ENCODE measurements around the gene CDK5RAP2.
"Not testable (repeated sequence)": the region's sequence is repeated elsewhere in the genome, so short reads cannot be mapped to it uniquely, and the experiment has no call there.

CDK5RAP2 gene

DNA sequence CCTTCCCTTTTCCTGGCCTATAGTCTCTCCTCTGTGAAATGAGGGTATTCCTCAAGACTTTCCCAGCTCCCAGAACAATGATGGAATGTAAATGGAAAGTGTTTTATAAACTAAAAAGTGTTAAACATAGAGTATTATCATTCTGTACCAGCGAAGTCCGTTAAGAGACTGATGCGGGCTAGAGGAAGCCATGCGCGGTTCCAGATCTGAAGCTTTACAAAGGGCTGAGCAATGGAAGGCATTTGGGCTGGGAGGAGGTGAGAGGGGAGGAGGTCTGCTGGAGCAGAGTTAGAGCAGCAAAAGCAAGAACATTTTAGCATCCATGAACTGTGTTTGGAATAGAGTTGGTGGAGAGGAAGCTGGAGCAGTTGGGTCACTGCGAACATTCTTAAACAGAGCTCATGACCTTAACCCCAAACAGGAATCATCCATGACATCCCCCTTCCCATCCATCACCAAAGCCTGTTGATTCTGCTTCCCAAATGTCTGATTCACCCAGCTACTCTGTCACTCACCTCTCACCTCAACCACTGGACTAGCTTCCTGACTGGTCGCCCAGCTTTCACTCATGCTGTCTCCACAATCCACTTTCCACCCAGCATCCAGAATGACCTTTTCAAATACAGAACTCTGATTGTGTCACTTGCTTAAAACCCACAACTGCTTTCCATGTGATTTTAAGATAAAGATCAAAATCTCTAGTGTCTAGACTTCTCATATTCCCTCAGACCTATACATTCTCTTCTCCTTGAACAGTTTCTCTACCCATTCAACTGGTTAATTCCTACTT, 37.1 kb downstream of the CDK5RAP2 start:
- no peak for DNase-seq

DNA sequence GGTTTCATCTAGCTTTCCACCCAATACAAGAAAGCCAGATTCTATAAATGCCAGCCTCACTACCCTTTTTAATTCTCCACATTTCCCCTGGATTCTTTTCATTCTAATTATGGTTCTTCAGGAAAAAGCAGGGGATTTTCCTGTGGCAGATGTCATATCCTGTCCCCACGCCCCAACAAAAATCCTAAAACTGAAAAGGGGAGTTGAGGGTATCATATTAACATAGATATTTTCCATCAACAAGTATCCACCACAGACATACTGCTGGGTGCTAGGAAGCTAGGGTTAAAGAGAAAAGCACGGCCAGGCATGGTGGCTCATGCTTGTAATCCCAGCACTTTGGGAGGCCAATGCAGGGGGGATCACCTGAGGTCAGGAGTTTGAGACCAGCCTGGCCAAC, 38.0 kb downstream of the CDK5RAP2 start:
- DNase-seq: no peak

DNA sequence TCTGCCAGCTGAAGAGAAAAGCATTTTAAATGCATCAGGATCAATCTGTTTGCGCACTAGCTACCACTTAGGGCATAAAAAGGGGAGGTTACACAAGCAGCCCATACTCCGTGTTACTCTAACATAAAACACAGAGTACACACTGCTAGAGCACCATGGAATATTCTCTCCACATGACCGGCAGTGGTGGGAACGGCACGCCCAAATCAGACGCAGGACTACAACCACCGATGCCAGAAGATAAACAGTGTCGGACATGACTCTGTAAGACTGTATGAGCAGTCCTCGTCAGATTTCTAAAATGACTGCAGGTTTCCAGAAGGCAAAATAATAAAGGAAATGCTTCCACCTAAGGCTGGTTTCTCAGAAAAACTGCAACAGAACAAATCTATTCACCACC, 40.0 kb downstream of the CDK5RAP2 start:
- no peak for DNase-seq

DNA sequence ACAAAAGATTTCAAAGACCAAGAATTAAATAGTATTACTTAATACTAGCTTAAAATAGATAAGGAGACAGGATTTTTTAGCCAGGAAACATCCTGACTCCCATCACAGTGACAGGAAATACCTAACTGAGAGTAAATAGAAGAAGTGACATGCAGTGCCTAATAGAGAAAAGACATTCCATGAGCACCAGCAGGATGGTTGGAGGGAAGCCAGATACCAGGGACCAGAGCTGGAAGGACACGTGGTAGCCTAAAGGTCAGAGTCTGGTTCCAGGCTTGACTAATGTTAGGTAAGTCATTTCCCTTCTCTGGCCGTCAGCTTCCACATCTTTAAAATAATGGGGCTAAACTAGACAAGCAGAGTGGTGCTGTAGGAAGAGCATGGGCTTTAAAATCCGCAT, 41.6 kb downstream of the CDK5RAP2 start:
- no peak for DNase-seq

DNA sequence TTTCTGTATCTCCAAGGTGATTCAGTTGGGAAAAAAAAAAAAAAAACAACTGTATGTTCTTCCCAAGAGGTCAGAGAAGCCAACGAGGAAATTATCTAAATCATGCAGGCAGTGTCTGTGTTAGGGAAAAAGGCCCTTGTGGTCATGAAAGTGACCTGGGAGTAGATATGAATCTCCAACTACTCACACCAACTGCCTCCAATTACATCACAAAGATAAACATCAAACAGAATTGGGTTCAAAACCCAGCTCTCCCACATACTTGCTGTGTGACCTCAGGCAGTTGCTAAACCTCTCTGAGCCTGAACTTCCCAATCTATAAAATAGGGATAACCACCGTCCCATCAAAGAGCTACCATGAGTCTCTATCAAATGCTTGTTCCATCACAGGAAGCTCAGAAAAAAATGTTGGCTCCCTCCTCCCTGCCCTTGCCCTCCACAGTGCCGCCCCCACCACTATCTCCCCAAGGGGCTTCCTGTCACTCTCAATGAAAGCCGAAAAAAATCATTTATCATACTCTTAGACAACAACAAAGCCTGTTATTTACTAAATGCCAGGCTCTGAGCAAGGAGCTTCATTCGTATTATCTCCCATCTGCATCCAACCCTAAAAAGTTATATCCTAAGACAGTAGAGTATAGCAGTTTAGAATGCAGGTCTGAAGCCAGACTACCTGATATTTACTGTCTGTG, 42.9 kb downstream of the CDK5RAP2 start:
- DNase-seq: no peak

DNA sequence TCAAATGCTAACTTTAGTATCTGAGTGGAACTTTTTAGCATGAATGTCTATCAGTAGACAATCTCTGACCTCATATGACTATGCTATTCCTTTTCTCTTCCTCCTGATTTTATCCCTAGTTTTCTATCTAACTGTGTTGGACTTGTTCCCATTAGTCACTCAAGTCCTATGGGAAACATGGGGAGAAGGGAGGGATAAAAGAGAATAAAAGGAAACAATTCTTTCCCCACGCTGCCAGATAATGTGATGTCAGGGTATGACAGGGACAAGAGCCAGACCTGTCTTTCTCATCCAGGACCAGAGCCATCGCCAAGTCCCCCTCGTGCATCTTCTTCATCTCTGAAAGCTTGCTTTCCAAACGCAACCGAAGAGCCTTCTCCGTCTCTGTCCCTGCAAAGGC, 43.9 kb downstream of the CDK5RAP2 start:
- no peak for DNase-seq

DNA sequence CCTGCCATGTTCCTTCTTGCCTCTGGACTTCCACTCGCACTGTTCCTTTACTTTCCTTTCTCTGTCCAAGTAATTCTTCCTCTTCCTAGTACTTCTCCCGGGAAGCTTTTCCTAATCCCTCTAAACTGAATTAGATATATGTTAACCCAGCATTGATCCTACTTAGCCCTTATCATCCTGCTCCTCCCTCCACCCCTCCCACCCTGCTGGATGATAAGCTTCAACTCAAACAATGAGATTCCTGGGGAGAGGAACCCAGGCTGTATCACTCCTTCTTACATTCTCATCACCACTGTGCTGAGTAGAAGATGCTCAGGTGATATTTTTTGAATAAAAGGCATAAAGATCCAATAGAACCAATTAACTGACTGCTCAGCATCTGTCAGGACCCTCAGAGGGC, 45.7 kb downstream of the CDK5RAP2 start:
- DNase-seq: no peak

DNA sequence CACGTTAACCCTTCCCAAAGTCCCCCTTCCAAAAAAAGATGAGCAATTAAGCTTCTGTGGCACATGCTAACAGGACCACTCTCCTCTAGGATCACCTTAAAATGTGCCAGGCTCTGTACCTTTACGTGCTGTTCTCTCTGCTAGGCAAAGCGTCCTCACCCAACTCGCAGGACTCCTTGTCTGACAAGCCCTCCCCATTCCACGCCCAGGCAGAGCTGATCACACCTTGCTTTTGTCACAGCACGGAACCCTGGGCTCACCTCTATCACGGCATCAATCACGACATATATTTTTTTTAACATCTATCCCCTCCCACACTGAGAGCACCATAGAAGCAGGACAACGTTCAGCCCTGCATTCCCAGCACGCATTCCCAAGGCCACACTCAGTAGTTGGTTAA, 47.1 kb downstream of the CDK5RAP2 start:
- no peak for DNase-seq

DNA sequence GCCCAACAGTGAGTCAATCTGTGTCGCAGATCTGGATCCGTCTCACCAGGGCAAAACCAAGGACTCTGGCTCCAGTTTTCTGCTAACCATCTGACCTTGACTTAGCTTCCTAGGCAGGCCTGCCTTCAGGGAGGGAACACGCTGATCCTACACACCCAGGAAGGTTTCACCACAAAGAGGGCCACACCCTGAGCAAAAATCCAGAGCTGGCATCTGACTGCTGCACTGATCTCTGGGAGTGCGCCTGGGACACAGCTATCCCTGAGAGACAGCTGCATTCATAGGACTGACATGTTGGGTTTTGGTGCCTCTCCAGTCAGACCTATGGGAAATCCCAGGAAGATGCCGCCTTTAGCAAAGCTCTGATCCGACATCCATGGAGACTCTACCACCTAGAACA, 47.5 kb downstream of the CDK5RAP2 start:
- DNase-seq: no peak

DNA sequence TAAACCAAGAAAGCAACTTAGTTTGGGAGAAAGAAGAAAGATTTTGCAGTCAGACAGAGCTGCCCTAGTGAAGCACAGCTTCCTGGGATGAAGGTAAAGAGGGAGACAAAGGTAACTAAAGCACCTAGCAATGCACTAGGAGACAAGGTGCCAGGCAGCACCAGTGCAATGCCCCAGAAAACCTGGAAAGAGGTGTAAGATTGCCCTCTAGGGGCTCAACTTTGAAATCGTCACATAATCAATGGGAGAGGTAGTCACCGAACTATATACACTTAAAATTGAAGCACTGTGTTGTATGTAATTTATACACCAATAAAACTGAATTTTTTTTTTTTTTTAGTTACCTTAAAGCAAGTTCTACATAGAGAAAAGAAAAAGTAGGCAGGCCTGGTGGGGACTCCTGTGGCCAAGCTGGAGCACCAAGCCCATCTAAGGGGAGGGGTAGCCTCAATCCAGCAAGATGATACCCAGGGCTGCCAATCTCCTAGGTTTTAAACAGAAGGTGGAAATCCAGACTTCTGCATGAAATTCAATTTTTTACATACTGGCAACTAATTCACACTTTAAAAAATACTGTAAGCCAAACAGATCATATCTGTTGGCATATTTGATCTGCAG, 48.2 kb downstream of the CDK5RAP2 start:
- DNase-seq: no peak

DNA sequence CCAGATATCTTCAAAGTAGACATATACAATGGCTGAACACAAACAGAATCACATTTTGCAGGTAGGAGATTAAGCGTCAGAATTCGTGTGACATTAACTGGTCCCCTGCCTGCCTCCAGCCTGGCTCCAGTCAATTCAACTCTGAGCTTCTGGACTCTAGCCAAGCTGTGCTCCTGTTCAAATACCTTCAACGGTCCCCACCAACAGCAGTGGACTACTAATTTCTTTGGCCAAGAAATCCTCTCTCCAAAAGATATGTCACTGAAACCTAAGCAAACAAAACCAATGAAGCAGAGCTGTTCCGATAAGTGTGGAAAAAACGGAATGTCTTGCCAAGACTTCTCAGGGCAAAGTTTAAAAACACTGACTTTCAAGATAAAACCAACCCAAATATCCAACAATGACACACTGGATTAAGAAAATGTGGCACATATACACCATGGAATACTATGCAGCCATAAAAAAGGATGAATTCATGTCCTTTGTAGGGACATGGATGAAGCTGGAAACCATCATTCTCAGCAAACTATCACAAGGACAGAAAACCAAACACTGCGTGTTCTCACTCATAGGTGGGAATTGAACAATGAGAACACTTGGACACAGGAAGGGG, 49.6 kb downstream of the CDK5RAP2 start:
- not testable (repeated sequence) for DNase-seq

DNA sequence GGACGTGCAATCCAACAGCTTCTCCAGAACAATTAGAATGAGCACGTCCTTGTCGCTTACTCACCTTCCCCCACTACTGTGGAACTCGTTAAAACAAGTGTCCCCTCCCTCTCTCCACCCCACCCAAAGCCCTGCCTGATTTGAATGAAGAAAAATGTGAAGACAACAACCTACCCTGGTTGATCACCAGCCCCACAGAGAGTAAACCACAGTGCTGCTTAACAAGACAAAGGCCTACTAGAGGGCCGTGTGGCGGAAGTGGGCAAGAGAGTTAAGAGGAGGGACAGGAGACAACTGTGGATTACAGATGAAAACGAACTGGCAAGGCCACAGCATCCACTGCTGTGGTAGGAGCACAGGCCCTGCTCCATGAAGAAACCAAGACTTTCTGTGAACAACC, 51.1 kb downstream of the CDK5RAP2 start:
- no peak for DNase-seq

DNA sequence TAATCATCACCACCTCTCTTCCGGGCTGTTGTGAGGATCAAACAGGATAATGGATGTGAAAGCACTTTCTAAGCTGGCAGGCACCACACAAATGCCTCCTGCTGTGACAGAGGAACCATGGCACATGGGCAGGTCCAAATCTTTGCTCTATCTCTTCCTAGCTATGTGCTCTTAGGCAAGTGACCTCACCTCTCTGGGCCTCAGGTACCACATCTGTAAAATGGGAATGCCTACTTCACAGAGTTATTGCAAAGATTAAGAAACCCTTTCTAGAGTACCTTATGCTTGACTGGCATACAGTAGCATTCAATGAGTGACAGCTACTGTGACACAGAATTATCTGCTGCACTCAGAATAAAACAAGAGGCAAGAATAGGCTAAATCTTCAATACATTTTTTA, 51.6 kb downstream of the CDK5RAP2 start:
- no peak for DNase-seq

DNA sequence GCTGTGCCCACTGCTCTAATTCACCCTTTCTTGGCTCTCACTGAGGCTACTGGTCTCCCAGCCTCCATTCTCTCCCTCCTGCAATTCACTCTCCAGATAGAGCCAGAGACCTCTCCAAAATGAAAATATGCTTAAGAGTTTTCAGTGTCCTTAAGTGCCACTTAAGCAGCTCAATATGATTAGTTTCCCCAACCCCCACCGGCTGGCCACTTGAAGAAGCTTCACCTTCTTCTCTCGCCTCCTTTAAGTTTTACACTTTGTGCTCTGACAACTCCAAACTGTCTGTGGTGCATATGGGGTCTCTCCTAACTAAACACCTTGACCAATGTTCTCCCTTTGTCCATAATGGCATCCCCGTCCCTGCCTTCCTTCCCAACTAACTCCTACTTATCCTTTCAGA, 53.4 kb downstream of the CDK5RAP2 start:
- DNase-seq: no peak

DNA sequence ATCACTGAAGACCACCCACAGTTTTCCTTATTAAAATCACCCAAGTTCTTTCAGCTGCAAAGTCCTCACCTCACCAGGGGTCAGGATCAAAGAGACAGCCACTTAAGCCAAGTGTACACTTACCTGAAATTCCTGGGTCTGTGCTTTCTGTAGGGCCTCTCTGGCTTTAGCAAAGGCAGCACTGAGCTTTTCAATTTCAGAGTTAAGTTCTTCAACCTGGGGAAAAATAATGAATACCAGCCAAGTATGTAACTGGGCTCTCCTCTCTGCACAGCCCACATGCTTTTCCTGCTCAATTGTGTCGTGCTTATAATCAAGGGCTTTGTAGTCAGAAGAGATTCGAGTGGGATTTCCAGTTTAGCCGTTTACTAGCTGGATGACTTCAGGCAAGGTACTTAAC, 55.1 kb downstream of the CDK5RAP2 start:
- DNase-seq: no peak

DNA sequence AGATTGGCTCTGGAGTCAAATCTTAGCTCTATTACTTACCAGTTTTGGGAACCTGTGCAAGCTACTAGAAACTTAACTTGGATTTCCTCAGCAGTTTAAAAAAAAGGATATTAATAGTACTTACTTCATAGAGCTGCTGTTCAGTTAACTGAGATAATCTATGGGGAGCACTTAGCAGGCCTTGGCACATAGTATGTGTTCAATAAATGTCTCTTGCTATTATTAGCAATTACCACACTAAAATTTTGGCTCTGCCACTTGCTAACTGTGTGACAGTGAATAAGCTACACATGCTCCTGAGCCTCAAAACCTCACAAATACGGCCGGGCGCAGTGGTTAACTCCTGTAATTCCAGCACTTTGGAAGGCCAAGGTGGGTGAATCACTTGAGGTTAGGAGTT, 55.9 kb downstream of the CDK5RAP2 start:
- DNase-seq: no peak

DNA sequence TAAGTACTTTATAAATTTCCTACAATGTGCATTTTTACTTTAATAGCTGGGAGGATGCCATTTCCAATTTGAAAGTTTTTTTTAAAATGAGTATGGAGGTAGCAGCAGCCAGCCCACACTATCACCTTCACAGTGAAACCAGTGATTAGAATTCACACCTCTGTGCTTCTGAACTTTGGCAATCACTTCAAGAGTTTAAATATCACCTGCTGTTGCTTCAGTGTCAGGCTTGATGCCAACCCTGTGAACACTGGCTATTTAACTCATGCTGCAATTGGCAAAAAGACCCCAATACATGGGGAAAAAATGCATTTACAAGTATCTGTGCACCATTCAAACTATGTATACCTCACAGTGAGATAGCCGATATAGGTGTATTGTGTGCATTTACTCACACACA, 57.4 kb downstream of the CDK5RAP2 start:
- no peak for DNase-seq

DNA sequence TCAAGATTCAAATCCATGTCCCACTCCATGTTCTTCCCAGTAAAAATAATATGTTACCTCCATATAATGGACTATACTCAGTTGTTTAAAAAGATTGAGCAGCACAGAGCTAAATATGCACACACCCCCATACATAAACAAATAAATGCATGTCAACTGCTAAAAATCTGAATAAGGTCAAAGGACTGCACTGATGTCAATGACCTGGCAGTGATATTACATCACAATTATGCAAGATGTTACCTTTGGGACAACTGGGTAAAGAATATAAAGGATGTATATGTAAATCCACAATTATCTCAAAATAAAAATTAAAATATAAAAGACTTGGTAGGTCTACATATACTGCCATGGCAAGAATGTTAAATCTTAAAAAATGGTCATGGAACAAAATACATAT, 57.9 kb downstream of the CDK5RAP2 start:
- no peak for DNase-seq

DNA sequence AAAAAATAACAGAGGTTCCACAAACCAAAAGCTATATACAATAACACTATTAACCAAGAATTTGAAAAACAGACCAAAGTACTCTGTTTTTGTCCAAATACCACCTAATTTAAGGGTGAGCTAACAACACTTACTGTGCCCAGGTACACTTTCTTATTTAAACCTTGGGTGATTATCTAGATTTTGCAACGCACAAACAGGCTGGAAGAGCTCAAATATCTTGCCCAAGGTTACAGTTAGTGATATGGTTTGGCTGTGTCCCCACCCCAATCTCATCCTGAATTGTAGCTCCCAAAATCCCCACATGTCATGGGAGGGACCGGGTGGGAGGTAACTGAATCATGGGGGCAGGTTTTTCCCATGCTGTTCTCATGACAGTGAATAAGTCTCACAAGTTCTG, 58.9 kb downstream of the CDK5RAP2 start:
- DNase-seq: no peak

DNA sequence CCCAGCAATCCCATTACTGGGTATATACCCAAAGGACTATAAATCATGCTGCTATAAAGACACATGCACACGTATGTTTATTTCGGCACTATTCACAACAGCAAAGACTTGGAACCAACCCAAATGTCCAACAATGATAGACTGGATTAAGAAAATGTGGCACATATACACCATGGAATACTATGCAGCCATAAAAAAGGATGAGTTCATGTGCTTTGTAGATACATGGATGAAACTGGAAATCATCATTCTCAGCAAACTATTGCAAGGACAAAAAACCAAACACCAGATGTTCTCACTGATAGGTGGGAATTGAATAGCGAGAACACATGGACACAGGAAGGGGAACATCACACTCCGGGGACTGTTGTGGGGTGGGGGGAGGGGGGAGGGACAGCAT, 64.0 kb downstream of the CDK5RAP2 start:
- not testable (repeated sequence) for DNase-seq

DNA sequence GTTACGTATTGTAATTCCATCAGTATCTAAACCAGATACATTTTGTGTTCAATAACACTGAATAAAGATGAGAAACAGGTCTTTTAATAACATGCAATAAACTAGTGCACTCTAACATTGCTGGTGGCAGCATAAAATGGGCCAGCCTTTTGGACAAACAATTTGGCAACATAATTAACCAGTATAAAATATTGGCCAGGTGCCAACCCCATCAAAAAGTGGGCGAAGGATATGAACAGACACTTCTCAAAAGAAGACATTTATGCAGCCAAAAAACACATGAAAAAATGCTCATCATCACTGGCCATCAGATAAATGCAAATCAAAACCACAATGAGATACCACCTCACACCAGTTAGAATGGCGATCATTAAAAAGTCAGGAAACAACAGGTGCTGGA, 64.5 kb downstream of the CDK5RAP2 start:
- not testable (repeated sequence) for DNase-seq

DNA sequence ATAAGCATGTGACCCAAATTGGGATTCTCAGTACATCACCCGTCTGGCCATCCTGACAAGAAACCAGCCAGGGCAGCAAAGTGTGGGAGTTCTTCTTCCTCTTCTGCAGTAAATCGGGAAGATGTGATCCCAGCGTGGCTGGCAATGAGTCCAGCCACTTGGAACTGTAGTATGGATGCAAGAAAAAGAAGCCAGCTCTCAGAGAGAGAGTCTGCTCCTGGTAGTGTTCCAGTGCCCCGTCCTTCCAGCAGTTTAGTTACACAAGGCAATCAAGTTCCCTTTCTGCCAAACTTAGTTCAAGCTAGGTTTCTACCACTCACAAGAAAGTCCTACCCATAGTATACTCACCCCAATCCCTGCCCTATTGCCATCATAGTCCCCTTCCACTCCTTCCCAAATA, 65.6 kb downstream of the CDK5RAP2 start:
- DNase-seq: no peak

DNA sequence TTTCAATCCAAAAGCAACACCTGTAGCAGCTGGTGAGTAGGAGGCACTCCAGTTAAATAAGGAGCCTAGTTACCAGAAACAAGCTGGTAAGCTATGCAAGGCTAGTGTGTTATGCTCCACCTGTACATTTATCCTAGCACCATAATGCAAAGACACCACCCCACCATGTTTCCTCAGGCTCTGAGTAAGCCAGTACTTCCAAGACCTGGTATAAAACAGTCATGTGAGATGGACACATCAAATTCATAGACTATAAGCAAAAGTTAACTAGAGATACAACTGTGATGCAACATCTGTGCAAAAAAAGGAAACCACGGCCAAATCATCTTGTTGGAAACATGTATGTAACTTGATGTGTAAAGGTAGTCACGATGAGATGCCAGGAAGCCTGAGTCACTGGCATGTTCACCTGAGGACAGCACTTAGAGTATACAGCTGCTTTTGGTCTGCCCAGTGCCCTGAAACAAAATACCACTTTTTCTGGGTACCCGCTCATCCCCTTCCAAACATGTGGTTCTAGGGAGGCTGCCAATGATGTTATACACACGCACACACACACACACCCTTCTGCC, 66.1 kb downstream of the CDK5RAP2 start:
- DNase-seq: no peak

DNA sequence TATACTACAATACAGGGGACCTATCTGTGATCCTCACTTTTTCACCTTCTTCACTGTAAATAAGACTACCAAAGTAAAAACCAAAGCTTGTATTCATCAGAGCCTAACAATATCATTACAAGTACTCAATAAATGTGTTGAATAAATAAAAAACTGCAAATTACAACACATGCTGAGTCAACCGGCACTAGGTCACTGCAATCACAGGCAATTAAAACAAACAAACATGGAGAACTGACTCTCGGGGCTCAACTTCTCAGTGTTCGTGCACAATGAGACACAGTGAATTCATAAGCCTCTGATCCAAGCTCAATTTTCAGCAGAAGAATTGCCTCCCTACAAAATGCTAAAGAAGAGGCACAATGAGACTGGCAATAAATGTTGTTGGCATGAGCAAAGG, 69.2 kb downstream of the CDK5RAP2 start:
- DNase-seq: no peak

Data from activated CD8-positive, alpha-beta memory T cell treated with anti-CD3 and anti-CD28 coated beads, Interleukin-2, amount 50 U/mL, for 4 hours (primary cell).